ENCODE data around the gene PIGU.

Gene PIGU

DNA sequence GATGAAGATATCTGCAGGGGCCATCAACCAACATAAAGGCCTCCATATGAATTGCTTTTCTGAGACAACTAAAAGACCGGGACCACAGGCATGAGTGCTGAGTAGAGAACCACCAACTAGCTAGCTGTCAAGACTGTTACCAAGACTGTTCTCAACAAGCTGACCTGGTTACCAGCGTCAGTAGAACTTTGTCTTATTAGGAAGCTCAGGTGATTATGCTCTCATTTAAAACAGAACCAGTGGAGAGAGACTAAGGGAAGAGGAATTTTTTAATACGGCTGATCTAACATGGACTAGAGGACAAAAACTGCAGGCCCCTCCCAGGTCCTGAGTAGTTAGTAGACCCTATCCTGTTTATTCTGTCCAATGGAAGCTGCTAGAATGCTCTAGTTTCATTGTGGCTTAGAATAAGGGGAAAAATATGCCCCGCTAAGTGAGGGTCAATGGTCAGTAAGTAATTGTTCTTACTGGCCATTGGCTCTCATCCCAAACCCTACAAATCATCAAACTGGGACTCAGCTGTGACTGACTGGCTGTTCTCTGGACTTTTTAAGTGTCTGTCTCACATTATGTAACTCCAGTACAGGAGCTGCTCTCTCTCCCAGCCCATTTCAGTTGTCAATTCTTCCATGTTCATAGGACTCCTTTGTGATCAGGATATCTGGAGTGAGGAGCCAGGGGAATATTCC lies 164.5 kb downstream of the PIGU start:
- Histone ChIP-seq H3K27me3 (ENCODE audit: control insufficient read depth in 1 of 2, insufficient read depth in 2 of 2, low read length in 2 of 2) (no peaks in the 10 kb centered on the region), H3K9me3 (ENCODE audit: low read length) (no peaks in the 10 kb centered on the region), H3K4me1 (ENCODE audit: insufficient read depth, low read length) (peaks cover 8% of the 10 kb centered on the region), H3K36me3 (ENCODE audit: insufficient read depth, low read length) (peaks cover 11% of the 10 kb centered on the region), H3K9ac (ENCODE audit: low read length) (no peak overlapping the region), H3K27ac (ENCODE audit: low read depth, low read length) (no peak overlapping the region), H3K4me3 (ENCODE audit: low read depth in 1 of 2, low read length in 2 of 2) (no peak overlapping the region)

DNA sequence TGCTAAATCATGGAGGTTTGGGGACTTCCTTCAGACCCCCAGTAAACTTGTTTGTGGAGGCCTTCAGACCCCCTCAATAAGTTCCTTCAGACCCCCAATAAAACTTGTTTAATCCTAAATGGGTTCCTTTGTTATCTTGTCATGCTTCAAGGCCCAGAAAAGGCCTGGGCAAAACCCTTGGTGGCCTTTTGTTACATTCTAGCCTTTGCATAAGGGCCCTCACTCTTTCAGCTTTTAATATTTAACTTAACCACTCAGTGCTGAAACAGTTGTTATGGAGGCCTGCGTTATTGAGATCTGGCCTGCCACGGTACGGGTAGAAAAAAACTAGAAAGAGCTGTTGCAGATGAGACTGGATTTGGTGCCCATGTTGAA lies 165.0 kb downstream of the PIGU start:
- Histone ChIP-seq H3K4me3 (ENCODE audit: low read depth in 1 of 2, low read length in 2 of 2) (no peak overlapping the region), H3K27me3 (ENCODE audit: control insufficient read depth in 1 of 2, insufficient read depth in 2 of 2, low read length in 2 of 2) (no peaks in the 10 kb centered on the region), H3K9me3 (ENCODE audit: low read length) (no peaks in the 10 kb centered on the region), H3K4me1 (ENCODE audit: insufficient read depth, low read length) (peaks cover 8% of the 10 kb centered on the region), H3K27ac (ENCODE audit: low read depth, low read length) (no peak overlapping the region), H3K9ac (ENCODE audit: low read length) (no peak overlapping the region), H3K36me3 (ENCODE audit: insufficient read depth, low read length) (peaks cover 11% of the 10 kb centered on the region)

DNA sequence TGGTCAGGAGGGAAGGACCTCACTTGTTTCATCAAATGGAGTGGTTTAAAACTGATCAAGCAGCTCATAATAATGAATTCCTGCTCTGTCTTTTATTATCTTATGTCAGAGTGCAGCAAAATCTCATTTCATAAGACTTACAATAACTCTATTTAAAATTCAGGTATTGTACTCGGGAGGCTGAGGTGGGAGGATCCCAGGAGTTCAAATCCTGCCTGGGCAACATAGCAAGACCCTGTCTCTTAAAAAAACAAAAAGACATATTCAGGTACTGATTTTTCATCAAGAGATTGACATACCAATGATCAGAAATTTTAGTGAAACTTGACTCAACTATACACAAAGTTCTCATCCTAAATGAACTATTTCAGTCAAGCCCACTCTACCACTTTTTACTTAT lies 166.3 kb downstream of the PIGU start:
- H3K27me3 ChIP-seq (ENCODE audit: control insufficient read depth in 1 of 2, insufficient read depth in 2 of 2, low read length in 2 of 2), result no peaks in the 10 kb centered on the region
- peaks cover 11% of the 10 kb centered on the region for H3K36me3 ChIP-seq (ENCODE audit: insufficient read depth, low read length)
- H3K4me3 ChIP-seq (ENCODE audit: low read depth in 1 of 2, low read length in 2 of 2), result no peak overlapping the region
- no peak overlapping the region for H3K9ac ChIP-seq (ENCODE audit: low read length)
- H3K9me3 ChIP-seq (ENCODE audit: low read length), result no peaks in the 10 kb centered on the region
- H3K4me1 ChIP-seq (ENCODE audit: insufficient read depth, low read length), result peaks cover 8% of the 10 kb centered on the region
- H3K27ac ChIP-seq (ENCODE audit: low read depth, low read length), result no peak overlapping the region

Data from muscle layer of colon (tissue), 2 donors.